Neural cell (in vitro differentiated cells): ENCODE results near the gene WBP1. TPM values are rescaled to one million over a fixed set of nuclear protein-coding genes. Genes with fewer than 3 reads are reported as not detected.

Experiments
- H2AFZ ChIP-seq: fragments of 200-600, 300-800 bp; sonication (generic), shearing (Covaris generic); 2 replicates; pipeline ENCODE4 v1.6.0; 2014; ENCODE audit warnings: low read depth, mild to moderate bottlenecking, antibody characterized with exemption, low read length, moderate library complexity
- H3F3A ChIP-seq: fragments of 200-600 bp; shearing (Covaris generic); 2 replicates; pipeline ENCODE4 v1.6.1; 2016; ENCODE audit warnings: mild to moderate bottlenecking, moderate library complexity, mixed read lengths, antibody characterized with exemption, low read length; ENCODE audit not compliant: insufficient read depth, poor library complexity, severe bottlenecking
- H3K27ac ChIP-seq: fragments of 200-600, 300-800 bp; sonication (generic), shearing (Covaris generic); 2 replicates; pipeline ENCODE4 v1.5.1; 2014; ENCODE audit warnings: mild to moderate bottlenecking, low read length, moderate library complexity
- H3K27me3 ChIP-seq: fragments of 300-800, 200-600 bp; sonication (generic), shearing (Covaris generic); 2 replicates; pipeline ENCODE4 v1.6.0; 2014; ENCODE audit warnings: mild to moderate bottlenecking, low read depth, low read length, moderate library complexity; ENCODE audit not compliant: insufficient read depth
- H3K36me3 ChIP-seq: fragments of 300-800, 200-600 bp; sonication (generic), shearing (Covaris generic); 2 replicates; pipeline ENCODE4 v1.5.1; 2014; ENCODE audit warnings: mild to moderate bottlenecking, antibody characterized with exemption, low read length, moderate library complexity; ENCODE audit not compliant: insufficient read depth
- H3K4me2 ChIP-seq: fragments of 300-800, 200-600 bp; sonication (generic), shearing (Covaris generic); 2 replicates; pipeline ENCODE4 v1.6.0; 2014; ENCODE audit warnings: mild to moderate bottlenecking, low read length
- H3K4me3 ChIP-seq: fragments of 300-800, 200-600 bp; sonication (generic), shearing (Covaris generic); 2 replicates; pipeline ENCODE4 v1.5.1; 2014; ENCODE audit warnings: mild to moderate bottlenecking, low read length, moderate library complexity
- H3K79me2 ChIP-seq: fragments of 200-600 bp; shearing (Covaris generic); replicated peaks from 2 replicates; pipeline ENCODE4 v1.6.0; 2014; ENCODE audit warnings: mild to moderate bottlenecking, low read length, moderate library complexity; ENCODE audit not compliant: insufficient read depth
- H3K9ac ChIP-seq: fragments of 300-800, 200-600 bp; sonication (generic), shearing (Covaris generic); 2 replicates; pipeline ENCODE4 v1.6.1; 2016; ENCODE audit warnings: mild to moderate bottlenecking, low read length, mixed read lengths
- H3K9me2 ChIP-seq: fragments of 200-600 bp; shearing (Covaris generic); 2 replicates; pipeline ENCODE4 v1.6.1; 2016; ENCODE audit warnings: mild to moderate bottlenecking, low read length, mixed read lengths; ENCODE audit not compliant: insufficient read depth
- H3K9me3 ChIP-seq: fragments of 200-600, 300-800 bp; sonication (generic), shearing (Covaris generic); 2 replicates; pipeline ENCODE4 v1.6.1; 2016; ENCODE audit warnings: mild to moderate bottlenecking, mixed run types, low read length, moderate library complexity, mixed read lengths
- H4K20me1 ChIP-seq: fragments of 200-600 bp; shearing (Covaris generic); 2 replicates; pipeline ENCODE4 v1.6.1; 2016; ENCODE audit warnings: mild to moderate bottlenecking, mixed run types; ENCODE audit not compliant: insufficient read depth
- EZH2 ChIP-seq: fragments of 200-600, 300-800 bp; shearing (Covaris generic), sonication (generic); IDR thresholded peaks from 2 replicates; pipeline ENCODE4 v1.6.1; 2014; ENCODE audit warnings: antibody characterized with exemption, low read length, borderline replicate concordance, mild to moderate bottlenecking; ENCODE audit not compliant: insufficient read depth, poor library complexity, severe bottlenecking
- MXI1 ChIP-seq: fragments of 450-650 bp; conservative IDR thresholded peaks from 2 replicates; pipeline ENCODE4 v1.6.1; 2014; ENCODE audit warnings: antibody characterized with exemption, mild to moderate bottlenecking; ENCODE audit not compliant: poor library complexity, severe bottlenecking
- RAD21 ChIP-seq: fragments of 450-650 bp; conservative IDR thresholded peaks from 2 replicates; pipeline ENCODE4 v1.6.1; 2014; ENCODE audit warnings: antibody characterized with exemption, mild to moderate bottlenecking, moderate library complexity
- REST ChIP-seq: IDR thresholded peaks from 2 replicates; pipeline ENCODE4 v1.6.1; 2012; ENCODE audit warnings: borderline replicate concordance
- SMC3 ChIP-seq: fragments of 450-650 bp; conservative IDR thresholded peaks from 2 replicates; pipeline ENCODE4 v1.6.1; 2014; ENCODE audit warnings: antibody characterized with exemption, mild to moderate bottlenecking, moderate library complexity; ENCODE audit not compliant: poor library complexity
- TAF1 ChIP-seq: IDR thresholded peaks from 2 replicates; pipeline ENCODE4 v1.6.1; 2012; ENCODE audit warnings: low read depth
- polyA plus RNA-seq: library from polyadenylated mRNA; depleted of rRNA; stranded (reverse); fragments of >200 nt; gene quantifications from 2 replicates; pipeline ENCODE4 v1.2.3, GENCODE V29; 2014

Gene WBP1
- polyA plus RNA-seq, 1 donor from 2014 or later, result 220 TPM

DNA sequence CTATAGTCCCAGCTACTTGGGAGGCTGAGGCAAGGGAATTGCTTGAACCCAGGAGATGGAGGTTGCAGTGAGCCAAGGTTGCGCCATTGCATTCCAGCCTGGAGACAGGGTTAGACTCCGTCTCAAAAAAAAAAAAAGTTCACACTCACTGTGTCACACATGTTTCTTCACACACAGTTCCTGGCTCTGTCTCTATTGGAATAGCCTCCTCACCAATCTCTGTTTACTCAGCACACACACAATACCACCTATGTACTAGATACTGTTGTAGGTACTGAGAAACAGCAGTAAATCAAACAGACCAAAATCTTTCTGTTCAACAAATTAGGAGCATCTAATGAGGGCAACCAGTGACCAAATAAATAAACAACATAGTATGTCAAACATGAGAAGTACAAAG lies 27.9 kb downstream of the WBP1 start:
- no peaks in the 10 kb centered on the region for H3K9me3 ChIP-seq
- TF ChIP-seq RAD21, result no peak
- H3K4me3 ChIP-seq, result no peak overlapping the region
- no peaks in the 10 kb centered on the region for H4K20me1 ChIP-seq
- H3K9ac ChIP-seq, result no peak overlapping the region
- H3K36me3 ChIP-seq, result no peaks in the 10 kb centered on the region
- no peaks in the 10 kb centered on the region for H3K9me2 ChIP-seq
- H3F3A ChIP-seq, result no peaks in the 10 kb centered on the region
- H3K27me3 ChIP-seq, result no peaks in the 10 kb centered on the region
- no peak overlapping the region for H3K4me2 ChIP-seq
- H3K79me2 ChIP-seq, result peaks cover 8% of the 10 kb centered on the region
- no peak overlapping the region for H2AFZ ChIP-seq
- no peak overlapping the region for H3K27ac ChIP-seq

- Histone ChIP-seq H3K9ac (no peak overlapping the region), H3K4me2 (no peak overlapping the region), H3K4me3 (no peak overlapping the region), H3K9me2 (no peaks in the 10 kb centered on the region), H3K79me2 (no peaks in the 10 kb centered on the region), H3K9me3 (no peaks in the 10 kb centered on the region), H3K27me3 (no peaks in the 10 kb centered on the region), H3F3A (no peaks in the 10 kb centered on the region), H3K27ac (no peak overlapping the region), H4K20me1 (no peaks in the 10 kb centered on the region), H3K36me3 (no peaks in the 10 kb centered on the region), H2AFZ (no peak overlapping the region)
- TF ChIP-seq EZH2 (no peak), RAD21 (no peak)
These were observed 30.6 kb downstream of the WBP1 start for GRCh38 chr2:74488643-74489481.

DNA sequence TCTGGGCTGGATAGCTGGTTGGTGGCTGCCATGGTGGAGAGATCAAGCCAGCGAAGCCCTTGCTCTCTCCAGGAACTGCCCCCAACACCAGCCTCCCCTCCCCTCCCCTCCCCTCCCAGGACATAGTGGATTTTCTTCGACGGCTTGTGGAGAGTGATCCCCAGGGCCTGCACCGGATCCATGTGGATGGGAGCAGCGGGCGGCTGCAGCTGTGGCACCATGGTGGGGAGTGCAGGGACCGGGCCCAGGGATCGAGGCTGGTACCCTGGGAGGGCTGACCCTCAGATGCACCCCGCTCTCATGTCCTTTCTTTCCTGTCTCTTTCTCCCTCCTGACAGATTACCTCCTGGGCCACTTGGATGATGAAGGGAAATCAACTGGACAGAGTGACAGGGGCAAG lies 31.7 kb downstream of the WBP1 start:
- H3K79me2 ChIP-seq, result no peaks in the 10 kb centered on the region
- no peak overlapping the region for H2AFZ ChIP-seq
- no peak overlapping the region for H3K27ac ChIP-seq
- no peaks in the 10 kb centered on the region for H3K9me2 ChIP-seq
- H3K9me3 ChIP-seq, result no peaks in the 10 kb centered on the region
- no peak for TF ChIP-seq TAF1
- no peaks in the 10 kb centered on the region for H3F3A ChIP-seq
- no peak overlapping the region for H3K9ac ChIP-seq
- no peak overlapping the region for H3K4me3 ChIP-seq
- H4K20me1 ChIP-seq, result no peaks in the 10 kb centered on the region
- H3K36me3 ChIP-seq, result no peaks in the 10 kb centered on the region
- H3K4me2 ChIP-seq, result no peak overlapping the region
- H3K27me3 ChIP-seq, result no peaks in the 10 kb centered on the region

DNA sequence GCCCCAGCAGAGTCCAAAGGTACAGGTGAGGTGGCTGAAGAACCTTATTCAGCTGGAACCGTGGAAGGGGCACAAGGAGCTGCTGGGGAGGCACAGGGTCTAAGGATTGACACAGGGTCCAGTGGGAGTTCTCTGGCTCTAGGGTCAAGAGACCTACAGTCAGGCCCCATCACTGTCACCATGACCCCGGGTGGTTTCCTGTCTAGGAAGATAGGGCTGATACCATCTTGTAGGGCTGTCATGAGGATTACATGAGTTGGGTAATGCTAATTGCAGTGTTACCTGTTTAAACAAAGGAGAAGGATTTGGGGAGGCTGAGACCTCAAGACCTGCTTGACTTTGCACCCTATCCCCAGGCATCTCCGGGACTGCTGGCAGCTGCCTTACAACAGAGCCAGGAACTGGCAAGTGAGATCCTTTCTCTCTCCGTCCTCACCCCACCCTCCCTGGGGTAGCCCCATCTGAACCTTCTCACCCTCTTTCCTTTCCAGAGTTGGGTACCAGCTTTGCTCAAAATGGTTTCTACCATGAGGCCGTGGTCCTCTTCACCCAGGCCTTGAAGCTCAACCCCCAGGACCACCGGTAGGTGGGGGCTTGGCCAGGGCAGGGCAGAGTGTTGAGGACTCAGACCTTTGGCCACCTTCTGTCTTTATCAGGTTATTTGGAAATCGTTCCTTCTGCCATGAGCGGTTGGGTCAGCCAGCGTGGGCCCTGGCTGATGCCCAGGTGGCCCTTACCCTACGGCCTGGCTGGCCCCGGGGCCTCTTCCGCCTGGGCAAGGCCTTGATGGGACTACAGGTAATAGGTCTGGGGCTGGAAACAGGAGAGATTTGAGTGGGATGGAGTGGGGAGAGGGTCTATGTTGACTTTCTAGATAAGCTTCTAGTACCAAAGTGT lies 33.7 kb downstream of the WBP1 start:
- H3K4me2 ChIP-seq, result no peak overlapping the region
- H3K36me3 ChIP-seq, result no peaks in the 10 kb centered on the region
- no peak overlapping the region for H2AFZ ChIP-seq
- no peak overlapping the region for H3K9ac ChIP-seq
- H3K27me3 ChIP-seq, result peaks cover 11% of the 10 kb centered on the region
- H4K20me1 ChIP-seq, result no peaks in the 10 kb centered on the region
- no peaks in the 10 kb centered on the region for H3K9me3 ChIP-seq
- H3F3A ChIP-seq, result no peaks in the 10 kb centered on the region
- no peak overlapping the region for H3K27ac ChIP-seq
- no peaks in the 10 kb centered on the region for H3K79me2 ChIP-seq
- no peaks in the 10 kb centered on the region for H3K9me2 ChIP-seq
- no peak overlapping the region for H3K4me3 ChIP-seq
- TF ChIP-seq REST, result no peak
- TF ChIP-seq EZH2, result no peak
- no peak for TF ChIP-seq RAD21
- no peak for TF ChIP-seq MXI1
- no peak for TF ChIP-seq SMC3
